Fibroblast of mammary gland (primary cell): ENCODE data around the gene SND1.

Experiments used
- DNase-seq: peaks from one replicate; pipeline ENCODE4 v3.0.0-alpha.2; 2010; ENCODE audit warnings: low read depth
- H3K4me3 ChIP-seq: 2 replicates; pipeline ENCODE4 v1.5.1; 2011; ENCODE audit warnings: low read depth, mild to moderate bottlenecking, low read length, moderate library complexity; ENCODE audit not compliant: control insufficient read depth
- TF ChIP-seq, protein P1 (sequence below): conservative IDR thresholded peaks from 2 replicates; pipeline ENCODE4 v1.5.1; 2011; ENCODE audit warnings: low read depth, low read length, inconsistent platforms; ENCODE audit not compliant: control insufficient read depth, insufficient read depth

SND1 gene

GRCh38 chr7:127817466-127817865 lies 165.5 kb downstream of the SND1 start:
- H3K4me3 ChIP-seq = no peak overlapping the region
- DNase-seq = no peak
- TF ChIP-seq, protein P1, sequence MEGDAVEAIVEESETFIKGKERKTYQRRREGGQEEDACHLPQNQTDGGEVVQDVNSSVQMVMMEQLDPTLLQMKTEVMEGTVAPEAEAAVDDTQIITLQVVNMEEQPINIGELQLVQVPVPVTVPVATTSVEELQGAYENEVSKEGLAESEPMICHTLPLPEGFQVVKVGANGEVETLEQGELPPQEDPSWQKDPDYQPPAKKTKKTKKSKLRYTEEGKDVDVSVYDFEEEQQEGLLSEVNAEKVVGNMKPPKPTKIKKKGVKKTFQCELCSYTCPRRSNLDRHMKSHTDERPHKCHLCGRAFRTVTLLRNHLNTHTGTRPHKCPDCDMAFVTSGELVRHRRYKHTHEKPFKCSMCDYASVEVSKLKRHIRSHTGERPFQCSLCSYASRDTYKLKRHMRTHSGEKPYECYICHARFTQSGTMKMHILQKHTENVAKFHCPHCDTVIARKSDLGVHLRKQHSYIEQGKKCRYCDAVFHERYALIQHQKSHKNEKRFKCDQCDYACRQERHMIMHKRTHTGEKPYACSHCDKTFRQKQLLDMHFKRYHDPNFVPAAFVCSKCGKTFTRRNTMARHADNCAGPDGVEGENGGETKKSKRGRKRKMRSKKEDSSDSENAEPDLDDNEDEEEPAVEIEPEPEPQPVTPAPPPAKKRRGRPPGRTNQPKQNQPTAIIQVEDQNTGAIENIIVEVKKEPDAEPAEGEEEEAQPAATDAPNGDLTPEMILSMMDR = no peak

GRCh38 chr7:127818306-127818705 lies 166.3 kb downstream of the SND1 start:
- TF ChIP-seq, protein P1 = no peak
- no peak for DNase-seq
- H3K4me3 ChIP-seq = no peak overlapping the region

DNA sequence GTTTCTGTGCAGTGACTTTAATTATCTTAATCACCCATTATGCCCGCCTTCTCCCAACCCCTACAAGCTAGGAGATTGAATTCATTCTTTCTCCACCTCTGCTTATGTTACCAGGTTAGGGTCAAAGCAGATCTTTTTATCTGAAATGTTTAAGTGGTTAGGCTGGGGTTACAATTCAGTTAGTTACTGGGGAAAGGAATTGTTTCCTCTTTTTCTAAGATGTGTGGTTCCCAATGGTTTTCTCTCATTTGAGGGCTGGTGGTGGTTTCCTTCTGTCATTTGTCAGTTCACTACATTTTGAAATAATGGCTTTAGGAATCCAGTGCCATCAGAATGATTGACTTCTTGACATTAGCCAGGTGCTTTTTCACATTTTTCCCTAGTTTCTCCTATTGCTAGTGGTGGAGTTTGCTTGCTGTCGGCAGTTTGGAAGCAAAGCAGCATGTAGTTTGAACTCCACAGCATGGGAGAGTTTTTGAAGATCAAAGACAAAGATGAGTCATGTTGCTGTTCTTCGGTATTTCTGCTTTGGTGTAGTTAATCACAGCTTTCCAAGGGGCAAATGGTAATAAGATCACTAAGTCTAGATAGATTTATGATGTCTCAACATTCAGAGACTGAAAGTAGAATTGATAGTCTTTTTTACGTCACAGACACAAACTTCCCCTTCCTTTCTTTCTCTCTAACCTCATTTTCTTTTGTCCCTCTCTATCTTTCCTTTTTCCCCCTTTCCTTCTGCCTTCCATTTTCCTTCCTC lies 168.2 kb downstream of the SND1 start:
- TF ChIP-seq, protein P1 = no peak
- no peak overlapping the region for H3K4me3 ChIP-seq
- peak; percentile 67 for DNase-seq

DNA sequence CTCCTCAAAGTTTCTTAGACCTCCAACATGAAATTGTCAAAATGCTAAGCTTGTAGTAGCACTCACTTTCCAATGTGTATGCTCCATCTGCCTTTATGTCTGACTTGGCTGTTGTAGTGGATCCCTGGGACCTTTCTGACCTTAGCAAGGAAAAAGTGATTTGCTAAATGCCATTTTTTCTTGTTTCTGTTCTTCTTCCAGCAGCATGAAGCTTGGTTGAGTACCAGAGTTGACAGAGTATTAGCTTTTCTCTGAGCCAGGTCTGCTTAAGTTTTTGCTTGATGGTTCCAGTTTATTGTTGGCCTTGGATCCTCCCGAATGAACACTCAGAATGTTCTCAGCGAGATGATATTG lies 168.7 kb downstream of the SND1 start:
- DNase-seq = no peak
- H3K4me3 ChIP-seq = no peak overlapping the region
- TF ChIP-seq, protein P1 = no peak

- no peak for DNase-seq
- H3K4me3 ChIP-seq = no peak overlapping the region
- TF ChIP-seq, protein P1 = no peak
These were observed 169.2 kb downstream of the SND1 start for GRCh38 chr7:127821146-127821545.

DNA sequence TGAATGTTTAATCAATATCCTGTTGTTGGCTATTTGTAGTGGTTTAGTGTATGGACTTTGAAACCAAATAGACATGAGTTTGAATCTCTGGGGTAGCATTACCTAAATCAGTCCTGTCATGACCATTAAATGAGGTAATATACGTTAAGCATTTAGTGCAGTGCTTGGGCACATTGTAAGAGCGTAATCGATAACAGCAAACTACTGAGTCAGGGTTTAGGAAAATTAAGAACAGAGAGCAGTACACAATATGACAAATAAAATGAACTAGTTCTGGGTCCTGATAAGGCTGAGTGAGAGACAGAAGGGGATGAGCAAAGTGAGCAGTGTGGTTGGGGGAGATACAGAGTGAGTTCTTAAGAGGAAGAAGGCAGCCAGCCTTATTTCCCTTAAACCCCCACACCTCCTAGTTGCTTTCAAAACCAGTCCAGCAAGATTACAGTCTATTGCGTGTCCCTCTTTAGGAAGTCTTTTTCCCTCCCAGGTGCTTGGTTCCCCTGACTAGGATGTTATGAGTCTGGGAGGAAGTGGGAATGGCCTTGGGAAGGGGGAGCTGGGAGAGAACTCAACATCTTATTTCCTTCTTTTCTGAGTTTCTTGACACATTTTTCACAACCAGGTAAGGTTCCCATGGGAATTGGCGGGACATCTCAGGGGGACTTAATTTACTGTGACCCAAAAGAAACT lies 171.0 kb downstream of the SND1 start:
- no peak for DNase-seq
- no peak overlapping the region for H3K4me3 ChIP-seq
- TF ChIP-seq, protein P1 = no peak
